Stimulated activated naive B cell treated with anti-CD40 and anti-IgM and Interleukin-4, amounts not matched to agents 10 μg/mL and 1 μg/mL and 100 μg/mL, for 72 hours (primary cell): Measurements from ENCODE around the gene FEZF2.

Source experiments
- ATAC-seq, 2 donors: fragments of 150-1000 bp; cut with Tn5 transposase; replicated peaks; 2 replicates each; pipeline ENCODE4 v1.10.0; 2021; ENCODE audit warnings: moderate library complexity in 1 of 2
- DNase-seq: peaks from one replicate; pipeline ENCODE4 v3.0.0; 2021
- H3K27ac Mint-ChIP-seq: one replicate; pipeline ENCODE4 v1.8.0; 2022; ENCODE audit warnings: mild to moderate bottlenecking, mixed read lengths
- H3K27me3 Mint-ChIP-seq, 2 donors: one replicate each; pipeline ENCODE4 v1.8.0; 2022; ENCODE audit warnings: mixed read lengths in 2 of 2
- H3K36me3 Mint-ChIP-seq, 2 donors: one replicate each; pipeline ENCODE4 v1.8.0; 2022; ENCODE audit warnings: mixed read lengths in 2 of 2, mild to moderate bottlenecking in 1 of 2
- H3K4me1 Mint-ChIP-seq, 2 donors: one replicate each; pipeline ENCODE4 v1.8.0; 2022; ENCODE audit warnings: mixed read lengths in 2 of 2, mild to moderate bottlenecking in 1 of 2
- H3K4me3 Mint-ChIP-seq, 2 donors: one replicate each; pipeline ENCODE4 v1.8.0; 2022; ENCODE audit warnings: mild to moderate bottlenecking in 2 of 2, mixed read lengths in 2 of 2, moderate library complexity in 1 of 2
- H3K9me3 Mint-ChIP-seq, 2 donors: one replicate each; pipeline ENCODE4 v1.8.0; 2022; ENCODE audit warnings: mixed read lengths in 2 of 2, mild to moderate bottlenecking in 1 of 2

FEZF2 gene

GRCh38 chr3:62332017-62332416, 41.3 kb downstream of the FEZF2 start:
- peak in 1 of 2 donors; percentile 21 for ATAC-seq
- Mint-ChIP-seq H3K9me3 (no peaks in the 10 kb centered on the region), H3K27me3 (no peaks in the 10 kb centered on the region), H3K4me3 (no peak overlapping the region), H3K4me1 (no peaks in the 10 kb centered on the region), H3K27ac (no peak overlapping the region), H3K36me3 (no peaks in the 10 kb centered on the region)
- no peak for DNase-seq

- H3K36me3 Mint-ChIP-seq = no peaks in the 10 kb centered on the region
- no peak for DNase-seq
- H3K4me3 Mint-ChIP-seq = no peak overlapping the region
- H3K27me3 Mint-ChIP-seq = no peaks in the 10 kb centered on the region
- H3K9me3 Mint-ChIP-seq = no peaks in the 10 kb centered on the region
- H3K4me1 Mint-ChIP-seq = no peaks in the 10 kb centered on the region
- no peak overlapping the region for H3K27ac Mint-ChIP-seq
- ATAC-seq = no peak
Observed at GRCh38 chr3:62329971-62330370, 43.4 kb downstream of the FEZF2 start.

DNA sequence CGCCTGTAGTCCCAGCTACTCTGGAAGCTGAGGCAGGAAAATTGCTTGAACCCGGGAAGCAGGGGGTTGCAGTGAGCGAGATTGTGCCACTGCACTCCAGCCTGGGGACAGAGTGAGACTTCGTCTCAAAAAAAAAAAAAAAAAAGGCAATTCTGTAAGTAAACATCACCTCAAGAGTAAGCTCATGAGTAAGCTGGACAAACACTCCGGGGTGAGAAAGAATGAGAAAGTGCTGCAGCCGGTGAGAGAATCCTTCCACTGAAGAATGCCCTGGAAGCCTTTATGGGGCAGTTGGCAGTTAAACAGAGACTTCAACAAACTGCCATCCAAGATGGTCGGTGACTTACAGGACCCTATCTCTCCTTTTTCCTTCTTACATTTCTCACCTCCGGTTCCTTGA, 47.5 kb downstream of the FEZF2 start:
- Mint-ChIP-seq H3K27me3 (peaks cover 0 to 1% of the 10 kb centered on the region in 2 donors), H3K4me3 (no peak overlapping the region), H3K27ac (no peak overlapping the region), H3K9me3 (no peaks in the 10 kb centered on the region), H3K4me1 (no peaks in the 10 kb centered on the region), H3K36me3 (no peaks in the 10 kb centered on the region)
- no peak for DNase-seq
- ATAC-seq = no peak

GRCh38 chr3:62323241-62323640, 50.1 kb downstream of the FEZF2 start:
- H3K36me3 Mint-ChIP-seq = peaks cover 0 to 5% of the 10 kb centered on the region in 2 donors
- H3K4me1 Mint-ChIP-seq = peaks cover 0 to 9% of the 10 kb centered on the region in 2 donors
- H3K4me3 Mint-ChIP-seq = no peak overlapping the region
- no peak overlapping the region for H3K27ac Mint-ChIP-seq
- no peak for DNase-seq
- H3K27me3 Mint-ChIP-seq = peaks cover 18% of the 10 kb centered on the region in 2 donors
- H3K9me3 Mint-ChIP-seq = peaks cover 0 to 7% of the 10 kb centered on the region in 2 donors
- no peak for ATAC-seq
